Hepatocyte (in vitro differentiated cells): Measurements from ENCODE around the gene GPRC5B.

Source experiments
- CTCF ChIP-seq: fragments of 200-600 bp; sonication (generic); IDR thresholded peaks from 2 replicates; pipeline ENCODE4 v1.5.1; 2016; ENCODE audit warnings: antibody characterized with exemption, mild to moderate bottlenecking; ENCODE audit not compliant: poor library complexity
- EZH2 ChIP-seq: fragments of 200-600 bp; sonication (generic); IDR thresholded peaks from 2 replicates; pipeline ENCODE4 v1.6.1; 2016; ENCODE audit warnings: antibody characterized with exemption, mild to moderate bottlenecking, borderline replicate concordance
- EZH2phosphoT487 ChIP-seq: fragments of 200-600 bp; sonication (generic); IDR thresholded peaks from one replicate; pipeline ENCODE4 v1.6.1; 2018; ENCODE audit warnings: antibody characterized with exemption, mild to moderate bottlenecking, low read depth, moderate library complexity; ENCODE audit not compliant: unreplicated experiment, severe bottlenecking

- TF ChIP-seq CTCF: no peak
- no peak for TF ChIP-seq EZH2
- no peak for TF ChIP-seq EZH2phosphoT487
These were observed 31.4 kb upstream of the GPRC5B start for GRCh38 chr16:19916064-19916463.
